NOMO-1 (cell line): ENCODE measurements around the gene CRAT.

Experiments
- DNase-seq, 2 experiments: peaks; one replicate each; lab custom pipeline; 2025; ENCODE audit not compliant: unreplicated experiment in 2 of 2; lab: John Stamatoyannopoulos, UW

The CRAT gene

GRCh38 chr9:129068990-129069861 is 41.4 kb downstream of the CRAT start:
- peak; percentile 77 to 82 for DNase-seq

- no peak for DNase-seq
These were observed 42.5 kb downstream of the CRAT start for GRCh38 chr9:129068110-129068509.

DNA sequence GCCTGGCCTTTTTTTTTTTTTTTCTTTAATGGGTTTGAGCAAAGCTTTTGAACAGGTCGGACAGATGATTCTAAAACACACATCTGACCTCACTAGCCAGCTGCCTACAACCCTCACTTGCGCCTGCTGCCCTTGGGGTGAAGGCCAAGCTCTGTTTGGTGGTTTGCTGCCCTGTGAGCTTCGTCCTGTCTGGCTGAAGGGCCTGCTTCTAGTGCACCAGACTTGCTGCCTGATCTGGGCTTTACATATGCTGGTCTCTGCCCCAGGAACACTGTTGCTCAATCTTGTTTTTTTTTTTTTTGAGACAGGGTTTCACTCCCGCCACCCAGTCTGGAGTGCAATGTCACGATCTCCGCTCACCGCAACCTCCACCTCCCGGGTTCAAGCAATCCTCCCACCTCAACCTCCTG is 46.1 kb downstream of the CRAT start:
- DNase-seq = no peak

- no peak for DNase-seq
These were observed 47.5 kb downstream of the CRAT start for GRCh38 chr9:129063061-129063460.

DNA sequence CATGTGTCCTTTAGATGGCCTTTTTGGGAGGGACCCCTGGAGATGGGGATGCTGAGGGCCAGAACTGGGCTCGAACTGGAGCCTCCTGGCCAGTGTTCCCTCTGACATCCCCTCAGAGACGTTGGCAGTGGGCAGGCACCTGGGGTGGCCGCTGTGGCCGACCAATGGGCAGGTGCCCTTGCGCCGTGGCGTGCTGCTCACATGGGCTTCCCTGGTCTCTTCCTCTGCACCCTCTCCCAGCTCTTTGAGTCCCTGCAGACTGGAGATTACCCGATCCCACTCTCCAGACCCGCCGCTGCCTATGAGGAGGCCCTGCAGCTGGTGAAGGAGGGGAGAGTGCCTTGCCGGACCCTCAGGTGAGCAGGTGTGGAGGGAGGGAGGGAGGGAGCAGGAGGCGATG is 49.6 kb downstream of the CRAT start:
- no peak for DNase-seq

DNA sequence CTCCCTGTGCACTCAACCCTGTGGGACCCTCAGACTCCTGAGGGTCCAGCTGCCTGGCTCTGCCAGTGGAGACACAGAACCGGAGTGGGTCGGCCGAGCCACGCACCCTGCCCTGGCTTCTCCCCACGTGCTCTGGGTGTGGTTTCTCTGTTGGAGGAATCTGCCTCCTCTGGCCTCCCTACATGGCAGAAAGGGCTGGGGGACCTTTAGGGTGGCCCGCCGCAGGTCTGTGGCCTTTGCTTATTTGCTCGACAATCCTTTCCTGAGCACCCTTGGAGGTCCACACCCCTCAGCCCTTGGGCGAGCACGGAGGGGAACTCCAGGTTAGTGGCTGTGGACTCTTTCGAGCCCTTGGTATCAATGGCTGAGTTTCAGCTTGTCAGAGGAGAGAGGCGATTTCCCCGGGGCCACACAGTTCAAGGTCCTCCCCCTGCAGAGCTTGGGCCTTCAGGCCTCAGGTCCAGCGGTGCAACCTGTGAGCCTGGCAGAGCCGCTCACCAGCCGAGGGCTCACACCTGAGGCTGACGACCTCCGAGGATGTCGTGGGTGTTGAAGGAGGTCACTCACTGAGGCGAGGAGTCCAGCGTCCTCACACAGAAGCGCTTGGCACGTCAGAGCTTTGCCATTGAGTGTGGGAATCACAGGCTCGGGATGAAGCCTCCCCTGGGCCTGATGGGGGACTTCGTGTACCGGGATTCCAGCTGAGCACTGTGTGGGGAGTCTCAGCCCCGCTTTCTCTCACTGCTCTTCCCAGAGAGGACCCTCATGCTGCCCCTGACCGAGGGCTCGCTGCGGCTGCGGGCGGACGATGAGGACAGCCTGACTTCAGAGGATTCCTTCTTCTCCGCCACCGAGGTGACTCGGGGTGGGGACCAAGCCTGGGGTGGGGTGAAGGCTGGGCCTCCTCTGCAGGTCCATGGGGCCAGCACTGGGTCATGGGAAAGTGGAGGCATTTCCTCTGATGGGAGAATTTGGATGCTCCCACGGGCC is 50.5 kb downstream of the CRAT start:
- no peak for DNase-seq

GRCh38 chr9:129058965-129059795 is 51.4 kb downstream of the CRAT start:
- DNase-seq = no peak

GRCh38 chr9:129054163-129054851 is 56.3 kb downstream of the CRAT start:
- DNase-seq = no peak

DNA sequence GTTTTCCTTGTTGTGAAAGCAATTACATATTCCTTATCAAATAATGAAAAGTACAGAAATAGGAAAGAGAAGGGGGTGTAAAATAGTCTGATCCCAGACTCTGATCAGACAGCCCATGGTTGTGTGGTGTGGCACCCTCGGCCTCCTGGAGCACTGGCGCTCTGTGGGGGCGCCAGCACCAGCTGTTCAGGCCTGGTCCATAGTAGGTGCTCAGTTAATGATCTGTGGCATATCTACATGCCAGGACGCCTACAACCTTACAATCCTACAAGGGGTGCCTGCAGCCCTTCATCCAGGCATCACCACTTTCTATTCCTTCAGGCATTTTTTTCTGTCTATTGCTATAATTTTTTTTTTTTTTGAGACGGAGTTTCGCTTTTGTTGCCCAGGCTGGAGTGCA is 57.6 kb downstream of the CRAT start:
- no peak for DNase-seq

- no peak for DNase-seq
These were observed 58.0 kb downstream of the CRAT start for GRCh38 chr9:129052592-129052991.
